ENCODE results near the gene DNAJC5.
"Not testable (repeated sequence)": the region's sequence is repeated elsewhere in the genome, so short reads cannot be mapped to it uniquely, and the experiment has no call there.

The DNAJC5 gene

GRCh38 chr20:63957690-63958441 lies 62.9 kb downstream of the DNAJC5 start:
- DNase-seq, result peak; percentile 36

- no peak for DNase-seq
These were observed 63.5 kb downstream of the DNAJC5 start for GRCh38 chr20:63958471-63958870.

GRCh38 chr20:63958964-63959698 lies 64.2 kb downstream of the DNAJC5 start:
- no peak for DNase-seq

GRCh38 chr20:63959699-63960075 lies 64.8 kb downstream of the DNAJC5 start:
- no peak for DNase-seq

GRCh38 chr20:63960654-63961621 lies 66.0 kb downstream of the DNAJC5 start:
- DNase-seq, result not testable (repeated sequence)

GRCh38 chr20:63961664-63962425 lies 66.9 kb downstream of the DNAJC5 start:
- no peak for DNase-seq

- DNase-seq, result no peak
These were observed 67.8 kb downstream of the DNAJC5 start for GRCh38 chr20:63962426-63963347.

- DNase-seq, result no peak
These were observed 68.4 kb downstream of the DNAJC5 start for GRCh38 chr20:63963348-63963741.

- DNase-seq, result no peak
These were observed 68.9 kb downstream of the DNAJC5 start for GRCh38 chr20:63963784-63964301.

GRCh38 chr20:63964412-63964811 lies 69.5 kb downstream of the DNAJC5 start:
- DNase-seq, result no peak

- no peak for DNase-seq
These were observed 71.4 kb downstream of the DNAJC5 start for GRCh38 chr20:63966172-63966943.

- DNase-seq, result no peak
These were observed 72.0 kb downstream of the DNAJC5 start for GRCh38 chr20:63966944-63967322.

- DNase-seq, result no peak
These were observed 72.6 kb downstream of the DNAJC5 start for GRCh38 chr20:63967330-63968135.

- no peak for DNase-seq
These were observed 73.4 kb downstream of the DNAJC5 start for GRCh38 chr20:63968136-63968927.

GRCh38 chr20:63968928-63969760 lies 74.2 kb downstream of the DNAJC5 start:
- no peak for DNase-seq

- no peak for DNase-seq
These were observed 75.2 kb downstream of the DNAJC5 start, which contains the start of gene ZNF512B for GRCh38 chr20:63969838-63970713. TSS of gene ZNF512B (minus strand) at chr20:63969930. CDS start at chr20:63967950, 1,980 bp downstream.

Data from NCI-H187 treated with DMSO at 0.1 percent for 48 hours (cell line).